ENCODE data around the gene GRAMD2A. TPM values are rescaled to one million over a fixed set of nuclear protein-coding genes. Genes with fewer than 3 reads are reported as not detected.

Gene GRAMD2A
- total RNA-seq, 1 donor: 0.63 TPM

- H3K4me3 ChIP-seq (ENCODE audit: low read depth, low read length): no peak overlapping the region
- no peak for DNase-seq (ENCODE audit: low read depth)
- TF ChIP-seq, protein P1, sequence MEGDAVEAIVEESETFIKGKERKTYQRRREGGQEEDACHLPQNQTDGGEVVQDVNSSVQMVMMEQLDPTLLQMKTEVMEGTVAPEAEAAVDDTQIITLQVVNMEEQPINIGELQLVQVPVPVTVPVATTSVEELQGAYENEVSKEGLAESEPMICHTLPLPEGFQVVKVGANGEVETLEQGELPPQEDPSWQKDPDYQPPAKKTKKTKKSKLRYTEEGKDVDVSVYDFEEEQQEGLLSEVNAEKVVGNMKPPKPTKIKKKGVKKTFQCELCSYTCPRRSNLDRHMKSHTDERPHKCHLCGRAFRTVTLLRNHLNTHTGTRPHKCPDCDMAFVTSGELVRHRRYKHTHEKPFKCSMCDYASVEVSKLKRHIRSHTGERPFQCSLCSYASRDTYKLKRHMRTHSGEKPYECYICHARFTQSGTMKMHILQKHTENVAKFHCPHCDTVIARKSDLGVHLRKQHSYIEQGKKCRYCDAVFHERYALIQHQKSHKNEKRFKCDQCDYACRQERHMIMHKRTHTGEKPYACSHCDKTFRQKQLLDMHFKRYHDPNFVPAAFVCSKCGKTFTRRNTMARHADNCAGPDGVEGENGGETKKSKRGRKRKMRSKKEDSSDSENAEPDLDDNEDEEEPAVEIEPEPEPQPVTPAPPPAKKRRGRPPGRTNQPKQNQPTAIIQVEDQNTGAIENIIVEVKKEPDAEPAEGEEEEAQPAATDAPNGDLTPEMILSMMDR (IDR thresholded peaks at IDR 0.05; ENCODE audit: insufficient read depth, low read length): no peak
Observed at GRCh38 chr15:72139667-72140066, 57.9 kb downstream of the GRAMD2A start.

DNA sequence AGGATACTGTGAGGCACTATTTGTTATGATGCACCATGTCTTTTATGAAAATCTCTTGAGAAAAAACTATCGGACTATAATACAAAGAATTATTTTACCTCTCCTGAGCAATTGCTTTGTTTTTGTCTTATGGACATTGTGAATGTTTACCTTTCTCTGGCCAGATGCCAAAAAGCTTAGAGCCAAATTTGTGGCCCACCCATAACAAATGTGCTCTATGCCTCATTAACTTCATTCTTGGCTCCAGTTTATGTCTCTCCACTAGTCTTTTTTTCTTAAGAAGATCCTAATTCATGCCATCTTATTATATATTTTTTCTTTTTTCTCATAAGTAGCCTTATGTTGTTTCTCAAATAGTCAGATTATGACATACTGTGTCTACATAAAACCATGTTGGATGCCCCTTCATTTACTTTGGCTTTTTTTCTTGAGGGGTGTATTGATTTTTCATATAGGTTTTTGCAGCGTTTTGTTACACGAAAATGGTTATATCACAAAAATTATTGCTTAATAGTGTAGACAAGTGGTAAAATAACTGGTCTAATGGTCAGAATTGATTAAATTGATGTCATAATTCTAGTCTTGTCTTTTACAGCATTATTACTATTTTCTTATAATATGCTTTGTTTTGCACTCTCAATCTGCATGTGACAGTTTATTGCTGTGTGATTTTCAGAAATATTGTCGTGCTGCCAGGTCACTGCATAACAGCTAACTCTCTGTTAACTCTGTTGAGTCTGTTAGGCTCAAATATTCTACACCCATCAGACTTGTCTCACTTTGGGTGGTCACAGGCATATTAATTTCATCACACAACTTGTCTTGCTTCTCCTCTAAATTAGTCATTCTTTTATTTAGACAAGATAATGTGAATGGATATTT, 61.2 kb downstream of the GRAMD2A start:
- H3K4me3 ChIP-seq (ENCODE audit: low read depth, low read length): no peak overlapping the region
- DNase-seq (ENCODE audit: low read depth): no peak
- TF ChIP-seq, protein P1 (IDR thresholded peaks at IDR 0.05; ENCODE audit: insufficient read depth, low read length): no peak

DNA sequence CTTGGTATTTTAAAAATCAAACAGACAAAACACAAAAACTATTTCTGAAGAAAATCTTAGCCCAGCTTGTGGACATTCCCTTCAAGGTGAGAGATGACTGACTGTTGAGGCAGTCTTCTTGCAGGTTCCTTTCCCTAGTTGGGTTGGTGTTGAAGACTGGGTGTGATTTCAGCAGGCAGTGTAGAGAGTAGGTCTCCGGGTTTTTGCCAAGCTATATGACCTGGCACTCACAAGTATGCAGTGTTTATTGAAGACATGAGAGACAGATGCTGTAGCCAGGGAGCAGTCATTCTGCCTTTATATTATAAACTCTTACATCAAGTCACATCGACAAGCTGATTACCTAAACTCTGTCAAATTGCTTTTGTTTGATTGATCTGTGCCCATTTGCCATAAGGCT, 61.9 kb downstream of the GRAMD2A start:
- no peak overlapping the region for H3K4me3 ChIP-seq (ENCODE audit: low read depth, low read length)
- DNase-seq (ENCODE audit: low read depth): no peak
- TF ChIP-seq, protein P1 (IDR thresholded peaks at IDR 0.05; ENCODE audit: insufficient read depth, low read length): no peak

DNA sequence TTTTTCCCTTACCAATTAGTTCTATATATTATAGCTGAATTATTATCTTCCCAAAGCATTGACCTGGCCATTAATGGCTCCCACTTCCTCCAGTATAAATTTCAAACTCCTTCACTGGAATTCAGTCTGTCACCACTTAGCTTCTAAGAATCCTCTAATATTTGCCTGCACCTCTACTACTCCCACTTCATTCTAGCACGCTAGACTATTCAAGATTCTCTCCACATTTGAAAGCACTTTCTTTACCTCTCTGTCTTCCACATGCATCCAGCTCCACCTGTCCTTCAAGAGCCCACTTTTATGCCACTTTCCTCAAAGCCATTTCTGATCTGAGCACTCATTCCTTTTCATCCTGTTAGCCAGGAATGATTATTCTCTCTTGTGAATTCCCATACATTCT, 64.4 kb downstream of the GRAMD2A start:
- H3K4me3 ChIP-seq (ENCODE audit: low read depth, low read length): no peak overlapping the region
- DNase-seq (ENCODE audit: low read depth): no peak
- TF ChIP-seq, protein P1 (IDR thresholded peaks at IDR 0.05; ENCODE audit: insufficient read depth, low read length): no peak

GRCh38 chr15:72131922-72132321, 65.7 kb downstream of the GRAMD2A start:
- no peak for DNase-seq (ENCODE audit: low read depth)
- TF ChIP-seq, protein P1 (IDR thresholded peaks at IDR 0.05; ENCODE audit: insufficient read depth, low read length): no peak
- H3K4me3 ChIP-seq (ENCODE audit: low read depth, low read length): no peak overlapping the region

DNA sequence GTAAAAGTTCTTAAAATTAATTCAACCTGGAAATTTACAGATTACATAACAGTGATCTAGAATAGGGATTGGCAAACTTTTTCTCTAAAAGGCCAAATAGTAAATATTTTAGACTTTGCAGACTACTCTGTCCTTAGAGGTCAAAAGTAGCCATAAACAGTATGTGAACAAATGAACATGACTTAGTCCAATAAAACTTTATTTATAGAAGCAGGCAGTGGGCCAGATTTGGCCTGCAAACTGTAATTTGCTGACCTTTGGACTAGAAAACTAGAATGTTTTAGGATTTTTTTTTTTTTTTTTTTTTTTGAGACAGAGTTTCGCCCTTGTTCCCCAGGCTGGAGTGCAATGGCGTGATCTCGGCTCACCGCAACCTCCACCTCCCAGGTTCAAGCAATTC, 67.3 kb downstream of the GRAMD2A start:
- H3K4me3 ChIP-seq (ENCODE audit: low read depth, low read length): no peak overlapping the region
- TF ChIP-seq, protein P1 (IDR thresholded peaks at IDR 0.05; ENCODE audit: insufficient read depth, low read length): no peak
- no peak for DNase-seq (ENCODE audit: low read depth)
